ENCODE measurements around the gene MREG. TPM values are rescaled to one million over a fixed set of nuclear protein-coding genes. Genes with fewer than 3 reads are reported as not detected.
A peak's percentile ranks its signal among the peaks of the same experiment; 100 is the strongest.
"Not testable (repeated sequence)": the region's sequence is repeated elsewhere in the genome, so short reads cannot be mapped to it uniquely, and the experiment has no call there.

The MREG gene
- total RNA-seq, 1 donor from 2014 or later, result 48.4 TPM

- Mint-ChIP-seq H3K36me3 (ENCODE audit: unreplicated experiment) (peaks cover 4% of the 10 kb centered on the region), H3K4me3 (ENCODE audit: unreplicated experiment) (no peak overlapping the region), H3K9me3 (ENCODE audit: unreplicated experiment) (peaks cover 3% of the 10 kb centered on the region), H3K4me1 (ENCODE audit: low read depth, unreplicated experiment) (no peaks in the 10 kb centered on the region), H3K27ac (ENCODE audit: unreplicated experiment) (peak overlapping the region; percentile 15), H3K27me3 (ENCODE audit: unreplicated experiment) (peaks cover 2% of the 10 kb centered on the region)
- peak; percentile 71 for DNase-seq
- TF ChIP-seq CTCF (IDR thresholded peaks at IDR 0.05; ENCODE audit: partially characterized antibody, unreplicated experiment), result peak; percentile 76
These were observed 82.0 kb downstream of the MREG start for GRCh38 chr2:215931256-215931903.

- peaks cover 5% of the 10 kb centered on the region for H3K9me3 Mint-ChIP-seq (ENCODE audit: unreplicated experiment)
- TF ChIP-seq CTCF (IDR thresholded peaks at IDR 0.05; ENCODE audit: partially characterized antibody, unreplicated experiment), result no peak
- no peak for DNase-seq
- H3K36me3 Mint-ChIP-seq (ENCODE audit: unreplicated experiment), result peaks cover 4% of the 10 kb centered on the region
- no peak overlapping the region for H3K27ac Mint-ChIP-seq (ENCODE audit: unreplicated experiment)
- no peak overlapping the region for H3K4me3 Mint-ChIP-seq (ENCODE audit: unreplicated experiment)
- peaks cover 2% of the 10 kb centered on the region for H3K27me3 Mint-ChIP-seq (ENCODE audit: unreplicated experiment)
- no peaks in the 10 kb centered on the region for H3K4me1 Mint-ChIP-seq (ENCODE audit: low read depth, unreplicated experiment)
These were observed 82.7 kb downstream of the MREG start for GRCh38 chr2:215930505-215931253.

- H3K27ac Mint-ChIP-seq (ENCODE audit: unreplicated experiment), result no peak overlapping the region
- peaks cover 4% of the 10 kb centered on the region for H3K36me3 Mint-ChIP-seq (ENCODE audit: unreplicated experiment)
These were observed 83.6 kb downstream of the MREG start for GRCh38 chr2:215929602-215930335.

GRCh38 chr2:215928086-215928485 is 85.3 kb downstream of the MREG start:
- peaks cover 4% of the 10 kb centered on the region for H3K27me3 Mint-ChIP-seq (ENCODE audit: unreplicated experiment)
- DNase-seq, result no peak
- no peak for TF ChIP-seq CTCF (IDR thresholded peaks at IDR 0.05; ENCODE audit: partially characterized antibody, unreplicated experiment)
- H3K36me3 Mint-ChIP-seq (ENCODE audit: unreplicated experiment), result peaks cover 4% of the 10 kb centered on the region
- no peaks in the 10 kb centered on the region for H3K4me1 Mint-ChIP-seq (ENCODE audit: low read depth, unreplicated experiment)
- peaks cover 5% of the 10 kb centered on the region for H3K9me3 Mint-ChIP-seq (ENCODE audit: unreplicated experiment)
- no peak overlapping the region for H3K4me3 Mint-ChIP-seq (ENCODE audit: unreplicated experiment)
- no peak overlapping the region for H3K27ac Mint-ChIP-seq (ENCODE audit: unreplicated experiment)

More at GRCh38 chr2:215929602-215930335, 83.6 kb downstream of the MREG start:
- TF ChIP-seq CTCF (IDR thresholded peaks at IDR 0.05; ENCODE audit: partially characterized antibody, unreplicated experiment), result no peak
- Mint-ChIP-seq H3K4me1 (ENCODE audit: low read depth, unreplicated experiment) (no peaks in the 10 kb centered on the region), H3K4me3 (ENCODE audit: unreplicated experiment) (no peak overlapping the region), H3K27me3 (ENCODE audit: unreplicated experiment) (peaks cover under 1% of the 10 kb centered on the region), H3K9me3 (ENCODE audit: unreplicated experiment) (peaks cover 5% of the 10 kb centered on the region)
- no peak for DNase-seq

GRCh38 chr2:215926992-215927391 is 86.4 kb downstream of the MREG start:
- not testable (repeated sequence) for H3K9me3 Mint-ChIP-seq (ENCODE audit: unreplicated experiment); H3K4me1 Mint-ChIP-seq (ENCODE audit: low read depth, unreplicated experiment)

More at GRCh38 chr2:215926992-215927391, 86.4 kb downstream of the MREG start:
- not testable (repeated sequence) for H3K36me3 Mint-ChIP-seq (ENCODE audit: unreplicated experiment); H3K4me3 Mint-ChIP-seq (ENCODE audit: unreplicated experiment); H3K27ac Mint-ChIP-seq (ENCODE audit: unreplicated experiment); H3K27me3 Mint-ChIP-seq (ENCODE audit: unreplicated experiment); DNase-seq

Data from glutamatergic neuron (in vitro differentiated cells).